Measurements from ENCODE around the gene ATAD3C. TPM values are rescaled to one million over a fixed set of nuclear protein-coding genes. Genes with fewer than 3 reads are reported as not detected.
"Not testable (repeated sequence)": the region's sequence is repeated elsewhere in the genome, so short reads cannot be mapped to it uniquely, and the experiment has no call there.

Gene ATAD3C
- polyA plus RNA-seq, 3 donors = not detected

DNA sequence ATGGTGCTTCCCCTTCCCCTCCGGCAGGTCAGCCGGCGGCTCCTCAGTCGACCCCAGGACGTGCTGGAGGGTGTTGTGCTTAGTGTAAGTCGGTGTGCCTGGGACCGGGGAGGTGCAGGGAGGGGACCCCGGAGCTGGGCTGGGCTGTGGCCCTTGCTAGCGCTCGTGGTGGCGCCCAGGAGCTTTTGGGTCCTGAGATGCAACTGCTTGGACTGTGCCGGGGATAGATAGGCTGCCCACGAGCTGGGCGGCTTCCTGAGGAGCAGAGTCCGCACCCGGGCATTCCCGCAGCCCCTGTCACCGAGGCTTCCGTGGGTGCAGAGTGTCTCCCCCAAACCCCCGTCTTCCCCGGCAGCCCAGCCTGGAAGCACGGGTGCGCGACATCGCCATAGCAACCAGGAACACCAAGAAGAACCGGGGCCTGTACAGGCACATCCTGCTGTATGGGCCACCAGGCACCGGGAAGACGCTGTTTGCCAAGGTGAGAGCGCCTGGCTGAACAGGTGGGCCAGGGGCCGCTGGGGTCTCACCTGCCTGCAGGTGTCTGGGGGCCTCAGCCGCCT is 36.3 kb downstream of the ATAD3C start:
- H3K4me2 ChIP-seq (replicated peaks; ENCODE audit: extremely low read depth, low read length, poor library complexity, severe bottlenecking); H3K4me3 ChIP-seq (replicated peaks in 1 of 3; ENCODE audit: low read depth in 2 of 3, low read length in 3 of 3); H3K9me3 ChIP-seq (replicated peaks in 1 of 2; ENCODE audit: control insufficient read depth in 1 of 2, insufficient read depth in 1 of 2, low read length in 2 of 2); H3K27me3 ChIP-seq (ENCODE audit: control insufficient read depth in 2 of 2, insufficient read depth in 2 of 2, low read length in 2 of 2); H2AFZ ChIP-seq (ENCODE audit: insufficient read depth, low read depth, low read length, poor library complexity, severe bottlenecking); H3K79me2 ChIP-seq (ENCODE audit: insufficient read depth, low read length); H3K27ac Mint-ChIP-seq; H3K9ac ChIP-seq (ENCODE audit: insufficient read depth, low read length, poor library complexity, severe bottlenecking); DNase-seq; H3K4me1 Mint-ChIP-seq; H3K27ac ChIP-seq (ENCODE audit: low read depth in 1 of 2, low read length in 2 of 2); intact Hi-C loops (cut with micrococcal nuclease); H4K20me1 ChIP-seq (ENCODE audit: insufficient read depth, low read length); H3K4me3 Mint-ChIP-seq; H3K27me3 Mint-ChIP-seq (ENCODE audit: low read depth in 3 of 3); H3K4me1 ChIP-seq (ENCODE audit: control insufficient read depth in 1 of 2, insufficient read depth in 2 of 2, low read length in 2 of 2): not testable (repeated sequence)
- Mint-ChIP-seq H3K9me3 (peaks cover 0 to 12% (median 3%) of the 10 kb centered on the region in 7 donors), H3K36me3 (peaks cover 51 to 78% of the 10 kb centered on the region in 2 donors)
- H3K36me3 ChIP-seq (replicated peaks in 1 of 2; ENCODE audit: control insufficient read depth in 1 of 2, insufficient read depth in 2 of 2, low read length in 2 of 2) = peaks cover 46 to 65% of the 10 kb centered on the region in 2 donors
- 99% methylated on average over 24 of the region's 31 CpGs for WGBS (ENCODE audit: insufficient coverage)

DNA sequence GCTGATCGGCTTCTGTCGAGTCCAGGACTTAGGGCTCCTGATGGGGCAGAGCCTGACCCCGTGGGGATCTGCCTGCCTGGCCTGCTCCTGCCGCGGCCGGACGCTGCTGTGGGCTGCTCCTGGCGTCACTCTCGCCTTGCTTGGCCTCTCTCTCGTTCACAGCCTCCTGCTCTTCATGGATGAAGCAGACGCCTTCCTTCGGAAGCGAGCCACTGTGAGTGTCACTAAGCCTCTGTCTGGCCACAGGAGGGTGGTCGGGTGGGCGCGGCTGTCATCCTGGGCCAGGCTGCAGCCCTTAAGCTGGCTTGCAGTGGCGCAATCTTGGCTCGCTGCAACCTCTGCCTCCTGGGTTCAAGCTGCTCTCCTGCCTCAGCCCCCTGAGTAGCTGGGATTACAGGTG is 38.2 kb downstream of the ATAD3C start:
- peaks cover 14 to 29% (median 18%) of the 10 kb centered on the region in 7 donors for H3K9me3 Mint-ChIP-seq
- peaks cover 47 to 70% of the 10 kb centered on the region in 2 donors for H3K36me3 ChIP-seq (replicated peaks in 1 of 2; ENCODE audit: control insufficient read depth in 1 of 2, insufficient read depth in 2 of 2, low read length in 2 of 2)
- intact Hi-C loops (cut with micrococcal nuclease) = no loop called here

More for the DNA sequence above, 38.2 kb downstream of the ATAD3C start:
- DNase-seq = no peak
- H3K4me2 ChIP-seq (replicated peaks; ENCODE audit: extremely low read depth, low read length, poor library complexity, severe bottlenecking) = no peak overlapping the region
- no peak overlapping the region for H3K9ac ChIP-seq (ENCODE audit: insufficient read depth, low read length, poor library complexity, severe bottlenecking)
- Mint-ChIP-seq H3K4me1 (no peaks in the 10 kb centered on the region), H3K4me3 (no peak overlapping the region), H3K27me3 (ENCODE audit: low read depth in 3 of 3) (peaks cover 0 to 2% (median 0%) of the 10 kb centered on the region in 3 donors), H3K36me3 (peaks cover 52 to 84% of the 10 kb centered on the region in 2 donors), H3K27ac (no peak overlapping the region)
- no peak overlapping the region for H3K27ac ChIP-seq (ENCODE audit: low read depth in 1 of 2, low read length in 2 of 2)
- no peaks in the 10 kb centered on the region for H3K4me1 ChIP-seq (ENCODE audit: control insufficient read depth in 1 of 2, insufficient read depth in 2 of 2, low read length in 2 of 2)
- H4K20me1 ChIP-seq (ENCODE audit: insufficient read depth, low read length) = no peaks in the 10 kb centered on the region
- H3K4me3 ChIP-seq (replicated peaks in 1 of 3; ENCODE audit: low read depth in 2 of 3, low read length in 3 of 3) = no peak overlapping the region
- no peaks in the 10 kb centered on the region for H3K79me2 ChIP-seq (ENCODE audit: insufficient read depth, low read length)
- no peaks in the 10 kb centered on the region for H3K27me3 ChIP-seq (ENCODE audit: control insufficient read depth in 2 of 2, insufficient read depth in 2 of 2, low read length in 2 of 2)
- H3K9me3 ChIP-seq (replicated peaks in 1 of 2; ENCODE audit: control insufficient read depth in 1 of 2, insufficient read depth in 1 of 2, low read length in 2 of 2) = peaks cover 9 to 27% of the 10 kb centered on the region in 2 donors
- WGBS (ENCODE audit: insufficient coverage) = 97% methylated on average over 15 of the region's 18 CpGs
- TF ChIP-seq, protein P1, sequence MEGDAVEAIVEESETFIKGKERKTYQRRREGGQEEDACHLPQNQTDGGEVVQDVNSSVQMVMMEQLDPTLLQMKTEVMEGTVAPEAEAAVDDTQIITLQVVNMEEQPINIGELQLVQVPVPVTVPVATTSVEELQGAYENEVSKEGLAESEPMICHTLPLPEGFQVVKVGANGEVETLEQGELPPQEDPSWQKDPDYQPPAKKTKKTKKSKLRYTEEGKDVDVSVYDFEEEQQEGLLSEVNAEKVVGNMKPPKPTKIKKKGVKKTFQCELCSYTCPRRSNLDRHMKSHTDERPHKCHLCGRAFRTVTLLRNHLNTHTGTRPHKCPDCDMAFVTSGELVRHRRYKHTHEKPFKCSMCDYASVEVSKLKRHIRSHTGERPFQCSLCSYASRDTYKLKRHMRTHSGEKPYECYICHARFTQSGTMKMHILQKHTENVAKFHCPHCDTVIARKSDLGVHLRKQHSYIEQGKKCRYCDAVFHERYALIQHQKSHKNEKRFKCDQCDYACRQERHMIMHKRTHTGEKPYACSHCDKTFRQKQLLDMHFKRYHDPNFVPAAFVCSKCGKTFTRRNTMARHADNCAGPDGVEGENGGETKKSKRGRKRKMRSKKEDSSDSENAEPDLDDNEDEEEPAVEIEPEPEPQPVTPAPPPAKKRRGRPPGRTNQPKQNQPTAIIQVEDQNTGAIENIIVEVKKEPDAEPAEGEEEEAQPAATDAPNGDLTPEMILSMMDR (IDR thresholded peaks at IDR 0.05) = no peak
- no peak overlapping the region for H2AFZ ChIP-seq (ENCODE audit: insufficient read depth, low read depth, low read length, poor library complexity, severe bottlenecking)
